Stimulated activated CD8-positive, alpha-beta memory T cell treated with anti-CD3 and anti-CD28 coated beads, Interleukin-2, amount 100 ng/mL, for 1 hour (primary cell): ENCODE measurements around the gene KRTAP12-2.
A peak's percentile ranks its signal among the peaks of the same experiment; 100 is the strongest.
"Not testable (repeated sequence)": the region's sequence is repeated elsewhere in the genome, so short reads cannot be mapped to it uniquely, and the experiment has no call there.

Source experiments
- DNase-seq, 2 donors: peaks; one replicate each; pipeline ENCODE4 v3.0.0-alpha.2; 2020; ENCODE audit warnings: low read depth in 2 of 2

KRTAP12-2 gene

GRCh38 chr21:44684077-44684476 is 17.4 kb upstream of the KRTAP12-2 start:
- DNase-seq: no peak

GRCh38 chr21:44682580-44683151 is 15.9 kb upstream of the KRTAP12-2 start:
- DNase-seq: no peak

GRCh38 chr21:44681861-44682579 is 15.3 kb upstream of the KRTAP12-2 start, which contains the start of gene KRTAP12-1:
Gene KRTAP12-1, minus strand, starts transcription at chr21:44682163. Its CDS starts 40 bp downstream, at chr21:44682123.
- DNase-seq: no peak

- no peak for DNase-seq
These were observed 14.4 kb upstream of the KRTAP12-2 start for GRCh38 chr21:44681152-44681551.

- no peak for DNase-seq
These were observed 11.2 kb upstream of the KRTAP12-2 start for GRCh38 chr21:44677881-44678280.

GRCh38 chr21:44671911-44672310 is 5.2 kb upstream of the KRTAP12-2 start:
- no peak for DNase-seq

- DNase-seq: no peak
These were observed 4.1 kb upstream of the KRTAP12-2 start for GRCh38 chr21:44670642-44671432.

GRCh38 chr21:44667612-44668011 is 885 bp upstream of the KRTAP12-2 start:
- DNase-seq: no peak

GRCh38 chr21:44664691-44665090 is 2.0 kb downstream of the KRTAP12-2 start:
- DNase-seq: no peak

- DNase-seq: not testable (repeated sequence)
These were observed 5.2 kb downstream of the KRTAP12-2 start for GRCh38 chr21:44661567-44661966.

GRCh38 chr21:44658913-44659595 is 7.7 kb downstream of the KRTAP12-2 start:
- no peak for DNase-seq

- no peak for DNase-seq
These were observed 8.2 kb downstream of the KRTAP12-2 start for GRCh38 chr21:44658541-44658910.

- peak in 1 of 2 donors; percentile 19 for DNase-seq
These were observed 8.8 kb downstream of the KRTAP12-2 start, which contains the start of gene KRTAP12-3 for GRCh38 chr21:44657635-44658540. Gene KRTAP12-3, plus strand, starts transcription at chr21:44657932. Its CDS starts 48 bp downstream, at chr21:44657980.

- no peak for DNase-seq
These were observed 9.9 kb downstream of the KRTAP12-2 start for GRCh38 chr21:44656868-44657267.

GRCh38 chr21:44654576-44655175 is 12.1 kb downstream of the KRTAP12-2 start, which contains the start of gene KRTAP12-4:
Gene KRTAP12-4, minus strand, starts transcription at chr21:44654659. Its CDS starts 45 bp downstream, at chr21:44654614.
- DNase-seq: no peak

GRCh38 chr21:44653656-44654575 is 12.8 kb downstream of the KRTAP12-2 start:
- DNase-seq: peak in 1 of 2 donors; percentile 27

GRCh38 chr21:44653123-44653522 is 13.6 kb downstream of the KRTAP12-2 start:
- DNase-seq: no peak

GRCh38 chr21:44650973-44651675 is 15.6 kb downstream of the KRTAP12-2 start:
- no peak for DNase-seq
